Thyroid gland (tissue), 4 donors: ENCODE measurements around the gene FAM120AOS.

Experiments
- POLR2A ChIP-seq, 2 donors: fragments of 450-650 bp; IDR thresholded peaks; one replicate each; pipeline ENCODE4 v1.6.1; 2017; ENCODE audit warnings: antibody characterized with exemption in 2 of 2, mild to moderate bottlenecking in 2 of 2, moderate library complexity in 1 of 2
- TF ChIP-seq, protein P1 (sequence below), 6 experiments: fragments of 200-600 bp in 3 of 6; fragments of 450-650 bp in 3 of 6; sonication (generic) in 3 of 6; IDR thresholded peaks; one replicate each; pipeline ENCODE4 v1.5.1; 2016 to 2019; ENCODE audit warnings: antibody characterized with exemption in 6 of 6, mild to moderate bottlenecking in 2 of 6, inconsistent platforms in 1 of 6, moderate library complexity in 1 of 6

DNA sequence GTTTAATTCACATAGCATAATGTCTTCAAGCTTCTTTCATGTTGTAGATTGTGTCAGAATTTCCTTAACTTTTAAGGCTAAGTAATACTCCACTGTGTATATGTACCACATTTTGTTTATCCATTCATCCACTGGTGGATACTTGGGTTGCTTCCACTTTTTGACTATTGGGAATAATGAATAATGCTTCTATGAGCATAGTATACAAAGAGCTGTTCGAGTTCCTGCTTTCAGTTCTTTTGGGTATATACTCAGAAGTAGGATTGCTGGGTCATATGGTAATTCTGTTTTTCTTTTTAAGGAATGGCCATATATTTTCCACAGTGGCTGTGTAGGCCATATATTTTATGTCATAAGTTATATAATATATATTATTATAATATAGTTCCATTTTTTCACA lies 3.6 kb upstream of the FAM120AOS start:
- TF ChIP-seq, protein P1, sequence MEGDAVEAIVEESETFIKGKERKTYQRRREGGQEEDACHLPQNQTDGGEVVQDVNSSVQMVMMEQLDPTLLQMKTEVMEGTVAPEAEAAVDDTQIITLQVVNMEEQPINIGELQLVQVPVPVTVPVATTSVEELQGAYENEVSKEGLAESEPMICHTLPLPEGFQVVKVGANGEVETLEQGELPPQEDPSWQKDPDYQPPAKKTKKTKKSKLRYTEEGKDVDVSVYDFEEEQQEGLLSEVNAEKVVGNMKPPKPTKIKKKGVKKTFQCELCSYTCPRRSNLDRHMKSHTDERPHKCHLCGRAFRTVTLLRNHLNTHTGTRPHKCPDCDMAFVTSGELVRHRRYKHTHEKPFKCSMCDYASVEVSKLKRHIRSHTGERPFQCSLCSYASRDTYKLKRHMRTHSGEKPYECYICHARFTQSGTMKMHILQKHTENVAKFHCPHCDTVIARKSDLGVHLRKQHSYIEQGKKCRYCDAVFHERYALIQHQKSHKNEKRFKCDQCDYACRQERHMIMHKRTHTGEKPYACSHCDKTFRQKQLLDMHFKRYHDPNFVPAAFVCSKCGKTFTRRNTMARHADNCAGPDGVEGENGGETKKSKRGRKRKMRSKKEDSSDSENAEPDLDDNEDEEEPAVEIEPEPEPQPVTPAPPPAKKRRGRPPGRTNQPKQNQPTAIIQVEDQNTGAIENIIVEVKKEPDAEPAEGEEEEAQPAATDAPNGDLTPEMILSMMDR (IDR thresholded peaks at IDR 0.05): no peak
- TF ChIP-seq POLR2A (IDR thresholded peaks at IDR 0.05): no peak
